GM18519 (cell line): ENCODE results near the gene SUN1.
"Not testable (repeated sequence)": the region's sequence is repeated elsewhere in the genome, so short reads cannot be mapped to it uniquely, and the experiment has no call there.

Experiments
- ATAC-seq: cut with Tn5 transposase; IDR thresholded peaks from one replicate; pipeline ENCODE4 v1.9.1; 2021; ENCODE audit warnings: mild to moderate bottlenecking, moderate library complexity; ENCODE audit not compliant: unreplicated experiment, low FRiP score

The SUN1 gene

DNA sequence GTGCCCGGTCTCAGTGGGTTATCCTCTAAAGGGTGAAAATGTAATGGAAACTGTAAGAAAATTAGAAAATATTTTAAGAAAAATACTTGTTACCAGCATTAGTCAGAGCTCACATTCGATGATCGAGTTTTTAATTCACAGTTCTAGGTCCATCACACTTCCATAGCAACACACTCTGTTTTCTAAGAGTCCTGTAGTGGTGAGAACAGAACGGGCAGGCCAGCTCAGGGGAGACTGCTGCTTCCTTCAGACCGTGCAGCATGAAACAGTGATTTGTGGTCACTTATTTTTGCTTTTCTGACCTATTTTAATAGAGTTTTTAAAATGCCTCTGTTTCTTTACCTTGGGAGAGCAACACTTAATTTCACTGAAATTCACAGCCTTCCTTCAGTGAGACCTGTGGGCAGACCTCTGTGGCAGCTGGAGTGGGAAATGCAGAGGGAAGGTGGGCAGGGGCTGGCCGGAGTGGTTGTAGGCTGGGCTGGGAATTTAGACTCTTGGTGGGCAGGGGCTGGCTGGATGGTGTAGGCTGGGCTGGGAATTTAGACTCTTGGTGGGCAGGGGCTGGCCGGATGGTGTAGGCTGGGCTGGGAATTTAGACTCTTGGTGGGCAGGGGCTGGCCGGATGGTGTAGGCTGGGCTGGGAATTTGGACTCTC, 1.5 kb downstream of the SUN1 start:
- ATAC-seq, result no peak

DNA sequence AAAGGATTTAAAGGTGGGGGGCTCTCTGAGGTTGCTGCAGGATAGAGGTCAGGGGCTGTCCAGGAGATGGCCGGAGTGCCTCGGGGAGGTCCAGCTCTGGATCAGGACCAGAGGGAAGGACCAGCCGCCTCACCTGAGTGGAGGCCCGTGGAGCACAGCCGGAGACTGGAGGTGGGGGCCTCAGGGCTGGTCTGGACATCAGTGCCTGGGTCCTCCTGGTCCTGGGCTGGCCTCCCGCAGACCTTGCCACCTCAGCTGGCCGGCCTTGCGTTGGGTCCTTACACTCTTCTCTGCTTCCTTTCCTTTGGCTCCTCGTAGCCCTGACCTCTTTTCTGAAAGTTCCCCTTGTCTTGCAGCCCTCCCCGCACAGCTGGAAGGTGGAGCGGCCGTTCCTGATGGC, 2.0 kb downstream of the SUN1 start:
- no peak for ATAC-seq

DNA sequence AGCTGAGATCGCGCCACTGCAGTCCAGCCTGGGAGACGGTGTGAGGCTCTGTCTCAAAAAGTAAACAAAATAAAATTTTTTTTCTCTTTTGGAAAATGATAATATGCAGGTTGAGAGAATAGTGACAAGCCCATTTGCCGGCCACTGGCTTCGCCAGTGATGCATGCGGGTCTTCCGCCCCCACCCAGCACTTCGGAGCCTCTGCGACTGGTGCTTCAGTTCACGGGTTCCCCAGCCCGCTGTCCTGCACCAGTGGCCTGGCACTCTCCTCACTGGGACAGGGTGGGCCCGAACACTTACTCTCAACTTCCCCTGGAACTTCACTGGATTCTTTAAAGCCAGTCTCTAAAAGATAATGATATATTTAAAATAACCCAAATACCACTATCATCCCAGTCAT, 2.7 kb downstream of the SUN1 start:
- ATAC-seq, result no peak

DNA sequence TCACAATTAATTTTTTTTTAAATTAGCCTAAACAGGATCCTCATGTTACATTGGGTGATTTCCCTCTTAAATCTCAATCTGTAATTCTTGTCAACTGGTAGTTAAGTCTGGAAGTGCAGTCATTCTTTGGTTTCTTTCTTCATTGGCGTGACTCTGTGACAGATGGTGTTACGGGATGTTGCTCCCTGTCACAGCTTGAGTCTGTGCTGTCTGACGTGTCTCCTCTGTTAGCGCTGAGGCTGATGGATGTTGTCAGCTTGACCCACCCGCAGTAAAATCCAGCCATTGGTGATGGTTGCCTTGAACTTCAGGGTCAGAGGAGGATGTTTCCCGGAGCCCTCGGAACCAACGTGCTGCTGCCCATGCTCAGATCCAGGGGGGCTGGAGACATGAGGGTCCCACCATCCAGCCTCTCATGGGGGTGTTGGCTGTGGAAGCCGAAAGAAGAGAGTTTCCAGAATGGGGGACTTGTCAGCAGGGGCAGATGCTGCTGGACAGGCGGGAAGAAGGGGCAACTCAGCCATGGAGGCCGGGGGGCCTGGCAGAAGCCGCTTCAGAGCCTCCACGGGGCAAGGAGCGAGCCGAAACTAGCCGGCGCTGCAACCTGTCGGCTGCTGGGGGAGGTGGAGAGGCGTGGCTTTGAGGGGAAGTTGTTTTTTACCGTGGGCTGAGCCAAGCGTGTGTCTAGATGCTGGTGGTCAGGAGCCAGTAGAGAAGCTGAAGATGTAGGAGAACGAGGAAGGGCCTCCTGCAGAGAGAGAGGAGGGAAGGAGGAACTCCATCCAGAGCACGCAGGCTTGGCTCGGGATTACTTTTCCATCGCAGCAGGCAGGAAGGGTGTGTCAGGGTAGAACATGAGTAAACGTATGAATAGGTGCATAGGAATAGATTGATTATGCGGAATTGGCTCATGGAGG, 3.5 kb downstream of the SUN1 start:
- ATAC-seq, result no peak

DNA sequence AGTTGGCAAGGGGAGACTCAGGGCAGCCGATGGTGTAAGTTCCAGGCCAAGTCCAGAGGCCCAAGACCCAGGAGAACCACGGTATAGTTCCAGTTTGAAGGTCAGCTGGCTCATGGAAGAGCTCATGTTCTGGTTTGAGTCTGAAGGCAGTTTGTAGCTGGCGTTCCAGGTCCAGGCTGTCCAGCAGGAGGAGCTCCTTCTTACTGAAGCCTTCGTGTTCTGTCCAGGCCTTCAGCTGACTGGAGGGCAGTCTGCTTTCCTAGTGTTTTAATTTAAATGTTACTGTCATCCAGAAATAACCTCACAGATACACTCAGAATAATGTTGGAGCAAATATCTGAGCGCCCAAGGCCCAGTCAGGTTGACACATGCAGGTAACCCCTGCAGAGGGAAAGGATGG, 4.2 kb downstream of the SUN1 start:
- ATAC-seq, result no peak

DNA sequence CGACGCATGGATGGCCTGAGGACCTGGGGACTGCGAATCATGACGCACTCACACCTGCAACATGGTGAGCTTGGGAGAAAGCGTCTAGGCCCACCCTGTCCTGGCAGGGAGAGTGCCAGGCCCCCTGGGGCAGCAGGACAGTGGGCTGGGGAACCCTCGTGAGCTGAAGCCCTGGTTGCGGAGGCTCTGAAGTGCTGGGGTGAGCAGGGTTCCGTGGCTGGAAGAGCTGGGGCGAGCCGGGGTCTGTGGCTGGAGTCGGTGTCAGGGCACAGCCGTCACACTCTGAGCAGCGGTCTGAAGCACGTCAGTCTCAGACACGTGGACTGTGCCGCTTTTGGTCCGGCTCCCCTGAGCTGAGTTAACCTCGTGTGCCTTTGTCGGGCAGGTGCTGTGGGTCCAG, 4.7 kb downstream of the SUN1 start:
- ATAC-seq, result no peak

DNA sequence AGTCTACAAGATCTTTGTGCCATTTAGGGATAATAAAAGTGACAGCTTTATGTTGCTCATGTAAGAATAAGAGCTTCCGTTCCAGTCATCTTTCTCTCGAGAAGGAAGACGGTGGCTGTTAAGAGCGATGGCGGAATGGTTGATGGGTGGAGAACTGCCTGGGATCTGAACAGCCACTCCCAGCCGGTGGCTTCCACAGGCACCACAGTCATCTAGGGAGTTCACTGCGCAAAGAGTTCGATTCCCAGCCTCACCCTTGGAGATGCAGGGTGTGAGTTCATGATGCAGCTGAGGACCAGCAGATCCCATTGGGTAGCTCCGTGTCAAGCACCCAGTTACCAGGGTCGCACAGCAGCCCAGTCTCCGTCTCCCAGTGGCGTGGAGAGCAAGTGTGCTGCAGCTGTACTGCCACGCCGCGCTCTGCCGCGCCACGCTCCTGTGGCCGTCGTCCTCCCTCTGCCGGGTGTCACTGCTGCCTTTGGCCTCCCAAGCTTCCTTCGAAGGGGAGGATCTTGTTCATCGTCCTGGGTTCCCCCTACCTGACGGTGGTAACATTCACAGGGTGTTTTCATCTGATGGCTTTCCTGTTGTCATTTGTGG, 7.8 kb downstream of the SUN1 start:
- no peak for ATAC-seq

DNA sequence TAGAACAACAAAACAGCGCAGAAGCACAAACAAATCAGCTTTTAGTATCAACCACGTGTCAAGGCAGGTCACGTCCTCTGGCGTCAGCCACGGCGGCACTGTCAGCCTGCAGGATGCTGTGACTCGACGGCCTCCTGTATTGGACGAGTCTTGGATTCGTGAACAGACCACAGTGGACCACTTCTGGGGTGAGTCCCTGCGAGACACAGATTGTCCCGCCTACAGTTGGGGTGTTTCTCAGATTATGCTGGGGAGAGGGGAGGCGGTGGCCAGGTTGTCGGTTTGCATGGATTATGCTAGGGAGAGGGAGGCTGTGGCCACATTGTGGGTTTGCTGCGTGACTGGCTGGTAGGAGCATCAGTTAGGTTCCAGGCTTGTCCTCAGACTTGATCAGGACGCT, 9.7 kb downstream of the SUN1 start:
- no peak for ATAC-seq

DNA sequence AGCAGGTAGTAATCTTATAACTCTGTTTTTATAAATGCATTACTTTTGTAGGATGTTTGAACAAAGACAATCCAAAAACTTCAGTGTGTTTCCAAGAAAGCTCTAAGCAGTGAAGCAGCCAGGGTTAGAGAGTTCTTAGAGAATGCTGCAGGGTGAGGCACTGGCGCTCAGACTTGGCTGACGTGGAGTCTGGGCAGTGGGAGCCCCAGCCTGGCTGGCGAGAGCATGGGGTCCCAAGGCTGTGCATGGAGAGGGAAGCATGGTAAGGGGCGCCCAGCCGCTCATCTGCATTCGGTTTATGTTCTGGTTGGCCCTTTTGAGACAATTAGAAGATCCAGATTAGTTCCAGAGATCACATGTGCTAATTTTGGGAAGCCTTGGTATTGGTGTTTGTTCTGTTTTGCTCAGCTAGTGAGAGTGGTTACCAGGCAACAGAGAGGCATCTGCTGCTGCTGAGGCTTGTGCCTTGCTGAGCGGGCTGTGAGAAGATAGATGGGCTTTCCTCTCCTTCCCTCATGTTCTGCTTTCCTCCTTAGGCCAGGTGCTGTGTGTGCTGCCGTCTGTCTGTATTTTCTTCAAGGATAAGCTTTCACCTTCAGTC, 10.3 kb downstream of the SUN1 start:
- ATAC-seq, result no peak

DNA sequence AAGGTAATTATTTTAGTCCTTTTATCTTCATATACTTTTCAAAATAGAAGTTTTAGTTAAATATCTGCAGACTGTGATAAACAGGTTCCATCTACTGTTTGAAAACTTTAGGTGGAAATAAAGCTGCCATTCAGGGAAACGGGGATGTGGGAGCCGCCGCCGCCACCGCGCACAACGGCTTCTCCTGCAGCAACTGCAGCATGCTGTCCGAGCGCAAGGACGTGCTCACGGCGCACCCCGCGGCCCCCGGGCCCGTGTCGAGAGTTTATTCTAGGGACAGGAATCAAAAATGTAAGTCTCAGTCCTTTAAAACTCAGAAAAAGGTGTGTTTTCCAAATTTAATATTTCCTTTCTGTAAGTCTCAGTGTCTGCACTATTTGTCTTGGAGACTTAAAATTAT, 11.0 kb downstream of the SUN1 start:
- no peak for ATAC-seq

DNA sequence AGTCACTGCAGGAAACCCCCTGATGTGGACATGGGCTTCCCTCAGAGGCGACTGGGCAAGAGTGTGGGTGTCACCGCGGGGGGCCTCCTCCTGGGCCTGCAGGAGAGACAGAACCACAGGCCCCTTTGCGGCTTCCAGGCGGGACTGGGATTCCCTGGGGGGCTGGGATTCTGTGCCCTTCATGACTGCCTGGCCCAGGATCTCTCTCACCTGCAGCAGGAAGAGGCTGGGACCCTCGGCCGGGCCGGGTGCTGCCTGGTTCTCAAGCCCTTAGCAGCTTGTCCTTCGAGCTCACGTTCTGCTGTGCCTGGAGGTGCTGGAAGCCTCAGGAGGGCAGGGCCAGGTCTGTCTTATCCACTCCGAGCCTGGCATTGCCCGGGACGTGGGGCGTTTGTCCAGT, 11.8 kb downstream of the SUN1 start:
- ATAC-seq, result no peak

DNA sequence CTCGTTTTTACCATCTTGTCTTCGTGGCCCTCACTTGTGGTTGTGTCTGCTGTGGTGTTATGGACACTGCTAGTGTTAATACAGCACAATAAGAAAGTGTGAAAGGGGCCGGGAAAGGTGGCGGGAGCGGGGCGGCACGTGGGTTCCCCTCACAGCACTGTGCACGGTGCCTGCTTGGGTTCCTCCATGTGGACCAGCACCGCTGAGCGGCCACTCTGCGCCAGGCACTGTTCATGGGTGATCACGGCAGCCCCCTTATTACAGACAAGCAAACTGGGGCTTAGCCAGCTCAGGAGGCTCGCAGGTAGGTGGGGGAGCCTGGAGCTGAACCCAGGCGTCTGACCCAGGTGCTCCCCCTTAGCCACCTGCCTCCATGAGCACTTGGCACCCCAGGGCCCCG, 12.2 kb downstream of the SUN1 start:
- ATAC-seq, result no peak

DNA sequence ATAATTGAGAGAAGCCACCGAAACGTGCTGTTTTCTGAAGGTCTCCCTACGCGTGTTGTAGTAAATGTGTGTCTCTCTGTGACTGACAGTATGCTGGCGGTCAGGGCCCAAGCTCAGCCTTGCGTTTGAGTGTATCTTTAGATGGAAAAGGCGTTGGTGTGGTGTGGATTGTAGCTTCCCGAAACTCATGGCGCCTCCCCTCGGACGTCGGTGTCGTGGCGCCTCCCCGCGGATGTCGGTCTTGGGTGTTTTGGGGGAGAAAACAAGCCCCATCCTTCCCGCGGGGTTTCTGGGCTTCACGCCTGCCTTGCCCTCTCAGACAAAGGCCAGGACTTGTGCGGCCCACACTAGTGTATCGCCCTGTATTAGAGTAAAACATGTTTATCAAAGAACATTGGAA, 12.8 kb downstream of the SUN1 start:
- ATAC-seq, result no peak

DNA sequence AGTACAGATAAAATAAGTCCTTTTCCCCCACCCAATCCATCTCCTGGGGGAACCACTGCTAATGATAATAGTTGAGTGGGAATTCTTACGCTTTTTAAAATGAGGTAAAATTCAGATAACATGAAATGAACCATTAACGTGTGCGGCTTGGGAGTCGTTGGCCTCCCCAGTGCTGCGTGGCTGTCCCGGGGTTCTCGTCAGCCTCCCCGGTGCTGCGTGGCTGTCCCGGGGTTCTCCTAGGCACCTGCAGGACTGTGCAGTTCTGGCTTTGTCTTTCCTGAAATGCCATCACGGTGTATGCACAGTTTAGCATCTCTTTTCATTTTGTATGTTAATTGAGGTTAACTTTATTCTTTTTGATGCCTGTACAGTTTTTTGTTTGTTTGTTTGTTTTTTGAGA, 13.5 kb downstream of the SUN1 start:
- no peak for ATAC-seq

DNA sequence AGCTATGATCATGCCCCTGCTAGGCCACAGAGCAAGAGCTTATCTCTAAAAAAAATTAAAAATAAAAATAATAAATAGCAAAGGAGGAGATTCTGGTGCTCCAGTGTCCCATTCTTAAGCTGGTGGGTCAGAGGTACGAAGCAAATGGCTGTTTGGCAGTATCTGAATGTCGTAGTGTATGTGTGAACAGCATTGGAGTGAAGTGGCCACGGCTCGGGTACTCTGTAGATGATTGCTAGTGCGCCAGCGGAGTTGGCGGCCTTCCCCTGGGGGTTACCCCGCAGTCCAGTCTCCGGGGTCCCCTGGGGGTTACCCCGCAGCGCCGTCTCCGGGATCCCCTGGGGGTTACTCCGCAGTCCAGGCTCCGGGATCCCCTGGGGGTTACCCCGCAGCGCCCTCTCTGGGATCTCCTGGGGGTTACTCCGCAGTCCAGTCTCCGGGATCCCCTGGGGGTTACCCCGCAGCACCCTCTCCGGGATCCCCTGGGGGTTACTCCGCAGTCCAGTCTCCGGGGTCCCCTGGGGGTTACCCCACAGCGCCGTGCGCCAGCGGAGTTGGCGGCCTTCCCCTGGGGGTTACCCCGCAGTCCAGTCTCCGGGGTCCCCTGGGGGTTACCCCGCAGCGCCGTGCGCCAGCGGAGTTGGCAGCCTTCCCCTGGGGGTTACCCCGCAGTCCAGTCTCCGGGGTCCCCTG, 14.8 kb downstream of the SUN1 start:
- ATAC-seq, result not testable (repeated sequence)

DNA sequence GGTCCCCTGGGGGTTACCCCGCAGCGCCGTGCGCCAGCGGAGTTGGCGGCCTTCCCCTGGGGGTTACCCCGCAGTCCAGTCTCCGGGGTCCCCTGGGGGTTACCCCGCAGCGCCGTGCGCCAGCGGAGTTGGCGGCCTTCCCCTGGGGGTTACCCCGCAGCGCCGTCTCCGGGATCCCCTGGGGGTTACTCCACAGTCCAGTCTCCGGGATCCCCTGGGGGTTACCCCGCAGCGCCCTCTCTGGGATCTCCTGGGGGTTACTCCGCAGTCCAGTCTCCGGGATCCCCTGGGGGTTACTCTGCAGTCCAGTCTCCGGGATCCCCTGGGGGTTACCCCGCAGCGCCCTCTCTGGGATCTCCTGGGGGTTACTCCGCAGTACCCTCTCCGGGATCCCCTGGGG, 15.5 kb downstream of the SUN1 start:
- not testable (repeated sequence) for ATAC-seq

DNA sequence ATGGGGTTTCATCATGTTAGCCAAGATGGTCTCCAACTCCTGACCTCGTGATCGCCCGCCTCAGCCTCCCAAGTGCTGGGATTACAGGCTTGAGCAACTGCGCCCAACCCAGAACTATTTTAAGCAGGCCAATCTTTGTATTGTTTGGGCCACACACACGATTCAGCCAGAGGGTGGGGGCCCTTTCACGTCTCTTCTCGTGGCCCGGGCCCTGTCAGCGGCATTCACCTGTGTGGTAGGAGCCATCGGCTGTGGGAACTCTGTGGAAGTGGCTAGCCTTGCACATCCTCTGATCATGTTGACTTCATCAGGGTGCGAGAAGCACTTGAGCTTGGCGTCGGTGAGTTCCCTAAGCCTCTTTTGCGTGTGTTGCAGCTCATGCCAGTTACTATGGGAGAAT, 16.9 kb downstream of the SUN1 start:
- ATAC-seq, result no peak

DNA sequence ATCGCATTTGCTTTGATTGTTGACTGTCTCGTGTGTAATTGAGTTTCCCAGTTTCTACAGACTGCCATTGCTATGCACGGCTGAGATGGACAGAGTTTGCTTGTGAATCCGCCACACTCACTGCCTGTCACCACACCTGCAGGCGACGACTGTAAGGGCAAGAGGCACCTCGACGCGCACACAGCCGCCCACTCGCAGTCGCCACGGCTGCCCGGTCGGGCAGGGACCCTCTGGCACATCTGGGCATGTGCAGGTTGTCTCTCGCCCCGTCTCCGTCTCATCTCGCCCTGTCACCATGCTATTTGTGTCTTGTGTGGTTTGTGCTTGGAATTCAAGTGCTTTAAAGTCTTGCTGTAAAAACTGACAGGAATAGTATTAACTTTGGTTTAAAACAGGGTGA, 17.5 kb downstream of the SUN1 start:
- no peak for ATAC-seq

DNA sequence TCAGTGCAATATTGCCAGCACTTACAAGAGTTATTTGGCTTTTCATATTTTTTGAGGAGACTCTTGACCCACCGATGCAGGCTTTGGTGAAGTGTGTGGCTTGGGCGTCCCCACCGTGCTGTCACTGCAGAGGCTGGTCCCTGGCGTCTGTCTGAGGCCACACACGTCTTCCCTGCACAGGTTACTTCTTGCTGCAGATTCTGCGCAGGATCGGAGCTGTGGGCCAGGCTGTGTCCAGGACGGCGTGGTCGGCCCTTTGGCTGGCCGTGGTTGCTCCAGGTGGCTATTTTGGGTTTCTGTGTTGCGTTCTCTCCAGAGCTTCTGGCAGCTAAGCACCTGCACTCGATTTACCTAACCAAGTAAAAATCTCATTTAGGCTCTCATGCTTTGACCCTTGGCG, 18.9 kb downstream of the SUN1 start:
- no peak for ATAC-seq

DNA sequence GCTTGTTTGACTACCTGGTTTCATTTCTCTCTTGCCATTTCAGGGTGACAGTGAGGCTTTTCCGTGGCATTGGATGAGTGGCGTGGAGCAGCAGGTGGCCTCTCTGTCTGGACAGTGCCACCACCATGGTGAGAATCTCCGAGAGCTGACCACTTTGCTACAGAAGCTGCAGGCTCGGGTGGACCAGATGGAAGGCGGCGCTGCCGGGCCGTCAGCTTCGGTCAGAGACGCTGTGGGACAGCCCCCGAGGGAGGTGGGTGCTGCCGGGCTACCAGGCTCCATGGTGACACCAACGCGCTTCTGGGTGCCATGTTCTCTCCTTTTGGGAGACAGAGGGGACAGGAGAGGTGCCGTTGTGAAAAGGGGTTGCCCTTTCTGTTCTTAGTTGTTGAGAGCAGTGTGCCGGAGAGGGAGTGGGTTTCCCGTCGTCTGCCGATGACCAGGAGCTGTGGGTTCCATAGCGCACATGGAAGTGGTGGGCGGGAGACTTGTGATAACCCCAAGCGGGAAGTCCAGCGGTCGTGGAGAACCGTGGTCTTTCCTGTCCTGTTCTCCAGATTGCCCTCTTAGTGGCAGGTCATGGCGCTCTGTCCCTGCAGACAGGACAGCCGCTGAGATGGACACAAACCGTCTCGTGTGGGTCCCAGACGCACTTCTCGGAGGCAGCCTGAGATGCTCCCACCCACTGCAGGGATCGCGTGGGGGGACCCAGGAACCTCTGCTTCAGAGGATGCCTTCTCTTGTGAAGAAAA, 21.3 kb downstream of the SUN1 start:
- ATAC-seq, result no peak
